MG63 (cell line): ENCODE data around the gene OMG. TPM values are rescaled to one million over a fixed set of nuclear protein-coding genes. Genes with fewer than 3 reads are reported as not detected.

Experiments
- DNase-seq: peaks from one replicate; pipeline ENCODE4 v3.0.0-alpha.2; 2020
- H3K27me3 ChIP-seq: fragments of 250-450 bp; sonication (Bioruptor Pico); 2 replicates; pipeline ENCODE4 v1.5.1; 2020; ENCODE audit warnings: mild to moderate bottlenecking, moderate library complexity
- H3K36me3 ChIP-seq: fragments of 250-450 bp; sonication (Bioruptor Pico); 2 replicates; pipeline ENCODE4 v1.5.1; 2020; ENCODE audit warnings: mild to moderate bottlenecking, moderate library complexity
- H3K4me3 ChIP-seq: fragments of 250-450 bp; sonication (Bioruptor Pico); 2 replicates; pipeline ENCODE4 v1.5.1; 2020; ENCODE audit warnings: mild to moderate bottlenecking, moderate library complexity
- H3K9me3 ChIP-seq: fragments of 250-450 bp; sonication (Bioruptor Pico); 2 replicates; pipeline ENCODE4 v1.5.1; 2020; ENCODE audit warnings: mild to moderate bottlenecking, moderate library complexity
- total RNA-seq: library from RNA; depleted of rRNA; stranded (reverse); fragments of >200 nt; shearing (Covaris generic); gene quantifications from 2 replicates; pipeline ENCODE4 v1.2.3, GENCODE V29; 2014; ENCODE audit warnings: low replicate concordance; rRNA removed

OMG gene
- total RNA-seq, 1 experiment from 2014 or later = not detected

- Histone ChIP-seq H3K9me3 (no peaks in the 10 kb centered on the region), H3K27me3 (no peaks in the 10 kb centered on the region), H3K4me3 (no peak overlapping the region), H3K36me3 (peaks cover 20% of the 10 kb centered on the region)
- no peak for DNase-seq
Measured at GRCh38 chr17:31250229-31250628, 46.8 kb downstream of the OMG start.

- Histone ChIP-seq H3K36me3 (peaks cover 22% of the 10 kb centered on the region), H3K27me3 (no peaks in the 10 kb centered on the region), H3K4me3 (no peak overlapping the region), H3K9me3 (no peaks in the 10 kb centered on the region)
- DNase-seq = no peak
Measured at GRCh38 chr17:31249835-31250141, 47.3 kb downstream of the OMG start.

GRCh38 chr17:31248986-31249834 is 47.8 kb downstream of the OMG start:
- Histone ChIP-seq H3K36me3 (peaks cover 22% of the 10 kb centered on the region), H3K9me3 (no peaks in the 10 kb centered on the region), H3K27me3 (no peaks in the 10 kb centered on the region), H3K4me3 (no peak overlapping the region)
- DNase-seq = no peak

Other genes with a start within 250 kb of the OMG start
- 12.4 and 20.3 TPM in 2 replicates for gene NF1, start 202.3 kb downstream of the OMG start, total RNA-seq
- not detected in 2 replicates for gene EVI2B, start 16.8 kb upstream of the OMG start, total RNA-seq
- gene EVI2A, start 24.4 kb upstream of the OMG start, total RNA-seq = 0.39 and 0.66 TPM in 2 replicates
- 1.4 and 5.3 TPM in 2 replicates for gene RAB11FIP4, start 94.4 kb upstream of the OMG start, total RNA-seq